Measurements from ENCODE around the gene GDA. TPM values are rescaled to one million over a fixed set of nuclear protein-coding genes. Genes with fewer than 3 reads are reported as not detected.

Gene GDA
- total RNA-seq = 2.4 TPM

- DNase-seq (ENCODE audit: low spot score) = no peak
- intact Hi-C loops (cut with DNase I) = no loop called here
- peak; percentile 24 for ATAC-seq
Observed at GRCh38 chr9:72149231-72149975, at the start of gene GDA. Gene GDA (plus strand): TSS chr9:72149440. CDS start chr9:72149560, 120 bp downstream.

GRCh38 chr9:72102520-72102919, 46.7 kb upstream of the GDA start:
- no peak for DNase-seq (ENCODE audit: low spot score)
- intact Hi-C loops (cut with DNase I) = no loop called here
- ATAC-seq = no peak

GRCh38 chr9:72113056-72113455, 36.2 kb upstream of the GDA start:
- intact Hi-C loops (cut with DNase I) = no loop called here
- no peak for DNase-seq (ENCODE audit: low spot score)
- ATAC-seq = no peak

GRCh38 chr9:72119853-72120252, 29.4 kb upstream of the GDA start:
- intact Hi-C loops (cut with DNase I) = no loop called here
- ATAC-seq (no peak), DNase-seq (ENCODE audit: low spot score) (no peak)

- no peak for ATAC-seq
- intact Hi-C loops (cut with DNase I) = no loop called here
- DNase-seq (ENCODE audit: low spot score) = no peak
Observed at GRCh38 chr9:72124947-72125346, 24.3 kb upstream of the GDA start.

- DNase-seq (ENCODE audit: low spot score) (no peak), ATAC-seq (no peak)
- intact Hi-C loops (cut with DNase I) = no loop called here
Observed at GRCh38 chr9:72127753-72128152, 21.5 kb upstream of the GDA start.

GRCh38 chr9:72128526-72128925, 20.7 kb upstream of the GDA start:
- intact Hi-C loops (cut with DNase I) = no loop called here
- DNase-seq (ENCODE audit: low spot score) (no peak), ATAC-seq (no peak)

GRCh38 chr9:72129271-72130156, 19.7 kb upstream of the GDA start:
- intact Hi-C loops (cut with DNase I) = no loop called here
- no peak for ATAC-seq
- DNase-seq (ENCODE audit: low spot score) = no peak

GRCh38 chr9:72130321-72130720, 18.9 kb upstream of the GDA start:
- DNase-seq (ENCODE audit: low spot score) (no peak), ATAC-seq (no peak)
- intact Hi-C loops (cut with DNase I) = no loop called here

- DNase-seq (ENCODE audit: low spot score) = no peak
- ATAC-seq = no peak
- intact Hi-C loops (cut with DNase I) = no loop called here
Observed at GRCh38 chr9:72131206-72131605, 18.0 kb upstream of the GDA start.

- intact Hi-C loops (cut with DNase I) = no loop called here
- DNase-seq (ENCODE audit: low spot score) (no peak), ATAC-seq (no peak)
Observed at GRCh38 chr9:72132052-72132451, 17.2 kb upstream of the GDA start.

- ATAC-seq = no peak
- DNase-seq (ENCODE audit: low spot score) = no peak
- intact Hi-C loops (cut with DNase I) = no loop called here
Observed at GRCh38 chr9:72133365-72134035, 15.7 kb upstream of the GDA start.

- DNase-seq (ENCODE audit: low spot score) (no peak), ATAC-seq (no peak)
- intact Hi-C loops (cut with DNase I) = no loop called here
Observed at GRCh38 chr9:72134801-72135200, 14.4 kb upstream of the GDA start.

- intact Hi-C loops (cut with DNase I) = no loop called here
- DNase-seq (ENCODE audit: low spot score) (no peak), ATAC-seq (no peak)
Observed at GRCh38 chr9:72137697-72138365, 11.4 kb upstream of the GDA start.

GRCh38 chr9:72139226-72139625, 10.0 kb upstream of the GDA start:
- intact Hi-C loops (cut with DNase I) = no loop called here
- ATAC-seq (no peak), DNase-seq (ENCODE audit: low spot score) (no peak)

GRCh38 chr9:72140586-72140985, 8.7 kb upstream of the GDA start:
- intact Hi-C loops (cut with DNase I) = no loop called here
- ATAC-seq = no peak
- DNase-seq (ENCODE audit: low spot score) = no peak

GRCh38 chr9:72141484-72141883, 7.8 kb upstream of the GDA start:
- ATAC-seq = no peak
- intact Hi-C loops (cut with DNase I) = no loop called here

GRCh38 chr9:72144756-72145492, 4.3 kb upstream of the GDA start:
- intact Hi-C loops (cut with DNase I) = no loop called here
- DNase-seq (ENCODE audit: low spot score) (no peak), ATAC-seq (no peak)

More at GRCh38 chr9:72141484-72141883, 7.8 kb upstream of the GDA start:
- no peak for DNase-seq (ENCODE audit: low spot score)
